GM04503 (cell line): ENCODE measurements around the gene MZT1.

ENCODE experiments used
- DNase-seq: peaks from one replicate; pipeline ENCODE4 v3.0.0-alpha.2; 2012; ENCODE audit warnings: low read depth

Gene MZT1

GRCh38 chr13:72680353-72680752 lies 47.1 kb downstream of the MZT1 start:
- no peak for DNase-seq

GRCh38 chr13:72678312-72678711 lies 49.1 kb downstream of the MZT1 start:
- no peak for DNase-seq

- DNase-seq: no peak
These were observed 50.0 kb downstream of the MZT1 start for GRCh38 chr13:72677431-72677830.

GRCh38 chr13:72666391-72666790 lies 61.0 kb downstream of the MZT1 start:
- DNase-seq: no peak

GRCh38 chr13:72662548-72662947 lies 64.9 kb downstream of the MZT1 start:
- DNase-seq: no peak
